SK-N-SH (cell line): Measurements from ENCODE around the gene AKAP6.
A peak's percentile ranks its signal among the peaks of the same experiment; 100 is the strongest.

Source experiments
- CTCF ChIP-seq: fragments of 200-600 bp; sonication (generic); IDR thresholded peaks from 2 replicates; pipeline ENCODE4 v1.6.1; 2017; ENCODE audit warnings: antibody characterized with exemption, mild to moderate bottlenecking, moderate library complexity
- FOXJ3 ChIP-seq: sonication (generic); formaldehyde crosslinking; IDR thresholded peaks from 2 replicates; pipeline ENCODE4 v1.5.1; 2020; ENCODE audit warnings: mild to moderate bottlenecking, missing genetic modification reagents
- FOXM1 ChIP-seq: IDR thresholded peaks from 2 replicates; pipeline ENCODE4 v1.4.0; 2012; ENCODE audit warnings: low read depth, mild to moderate bottlenecking
- GATA2 ChIP-seq: sonication (generic); formaldehyde crosslinking; IDR thresholded peaks from 2 replicates; pipeline ENCODE4 v1.5.0; 2020; ENCODE audit warnings: mild to moderate bottlenecking, missing genetic modification reagents
- RFX5 ChIP-seq: IDR thresholded peaks from 2 replicates; pipeline ENCODE4 v1.6.1; 2012; ENCODE audit warnings: mild to moderate bottlenecking, improper control_type of control experiment, low read length

DNA sequence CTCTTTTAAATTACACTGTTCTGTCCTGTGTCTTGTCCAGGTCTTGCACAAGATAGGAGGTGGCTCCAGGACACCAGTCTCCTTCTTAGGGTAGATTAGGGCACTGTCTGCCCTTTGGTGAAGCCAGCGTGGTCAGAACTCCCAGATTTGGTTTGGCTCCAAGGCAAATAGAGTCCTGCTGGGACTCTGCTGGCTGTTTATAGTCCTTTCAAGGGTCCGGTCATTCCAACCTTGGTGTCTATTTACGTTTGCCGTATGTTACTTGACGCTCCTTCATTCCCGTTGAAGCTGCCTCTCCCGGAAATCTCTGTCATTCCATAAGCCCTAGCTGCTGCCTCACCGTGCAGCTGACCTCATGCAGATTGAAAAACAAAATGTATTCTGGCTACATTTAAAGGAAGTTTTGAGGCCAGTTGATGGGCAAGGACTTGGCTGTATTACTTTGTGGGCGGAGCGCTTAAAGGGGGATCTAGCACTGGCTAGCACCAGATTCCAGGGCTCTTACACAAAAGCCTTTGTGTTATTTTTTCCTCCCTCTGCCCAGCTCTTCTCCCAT lies 180.6 kb downstream of the AKAP6 start:
- TF ChIP-seq GATA2 (CRISPR knock-in tag) (no peak), CTCF (no peak), RFX5 (no peak), FOXM1 (peak; percentile 50; the same call in 1 of the 2 replicates), FOXJ3 (no peak)
